K562 (cell line): ENCODE measurements around the gene ARHGEF6. TPM values are rescaled to one million over a fixed set of nuclear protein-coding genes. Genes with fewer than 3 reads are reported as not detected.
A peak's percentile ranks its signal among the peaks of the same experiment; 100 is the strongest.

Experiments
- ATAC-seq: fragments of 200-7000 bp; cut with Tn5 transposase; 3 replicates; pipeline ENCODE4 v1.9.1; 2020; ENCODE audit warnings: moderate library complexity
- BruUV-seq: library from RNA; stranded (reverse); fragments of 400-500 nt; replicated peaks from 2 replicates; lab custom pipeline; 2021; lab: Mats Ljungman, UMichigan
- CTCF ChIA-PET: fragments of 300-600 bp; formaldehyde crosslinking; extraction: SDS; loops from one replicate; lab custom pipeline; 2021; ENCODE audit warnings: low intra/inter-chr PET ratio; lab: Yijun Ruan, JAX
- POLR2A ChIA-PET: fragments of 300-600, 350-650 bp; sonication (Branson Sonifier 250); formaldehyde crosslinking; extraction: SDS; loops from one replicate; lab custom pipeline; 2021; ENCODE audit warnings: antibody characterized with exemption, inconsistent platforms; lab: Yijun Ruan, JAX
- DNase-seq, 4 experiments: peaks; one replicate each; pipeline versions ENCODE4 v3.0.0 to v3.0.0-alpha.2; 2011 to 2018; ENCODE audit warnings: low spot score in 3 of 4, mixed read lengths in 3 of 4; ENCODE audit errors: extremely low read depth in 1 of 4
- FAIRE-seq: peaks from 2 replicates; lab custom pipeline; 2011; peaks lifted over from hg19 to GRCh38; lab: Jason Lieb, UNC
- H2AFZ ChIP-seq: 2 replicates; pipeline ENCODE4 v1.6.0; 2011; ENCODE audit warnings: low read depth, low read length, control low read depth, inconsistent platforms
- H3K27ac ChIP-seq: fragments of 200-600 bp; 3 replicates; pipeline ENCODE4 v1.8.0; 2011; ENCODE audit warnings: low read depth, mild to moderate bottlenecking, control low read depth, inconsistent platforms, low read length, moderate library complexity, mixed read lengths; ENCODE audit errors: extremely low read depth
- H3K27me3 ChIP-seq, 2 experiments: fragments of 300-600 bp in 1 of 2; 2 replicates in 1 of 2; 3 replicates in 1 of 2; pipeline versions ENCODE4 v1.6.0 to v1.8.0; 2011; ENCODE audit warnings: inconsistent platforms in 2 of 2, low read length in 2 of 2, mild to moderate bottlenecking in 1 of 2, mixed read lengths in 1 of 2, moderate library complexity in 1 of 2; ENCODE audit not compliant: control insufficient read depth in 2 of 2, insufficient read depth in 2 of 2
- H3K36me3 ChIP-seq: fragments of 300-600 bp; 3 replicates; pipeline ENCODE4 v1.8.0; 2011; ENCODE audit warnings: mild to moderate bottlenecking, low read length, inconsistent platforms; ENCODE audit not compliant: control insufficient read depth, insufficient read depth
- H3K4me1 ChIP-seq, 2 experiments: fragments of 200-600 bp in 1 of 2; replicated peaks in 1 of 2; 2 replicates in 1 of 2; 3 replicates in 1 of 2; pipeline versions ENCODE4 v1.5.1 to v1.8.0; 2011; ENCODE audit warnings: inconsistent platforms in 2 of 2, low read length in 2 of 2, mild to moderate bottlenecking in 1 of 2, mixed read lengths in 1 of 2, moderate library complexity in 1 of 2; ENCODE audit not compliant: control insufficient read depth in 2 of 2, insufficient read depth in 2 of 2
- H3K4me2 ChIP-seq: 2 replicates; pipeline ENCODE4 v1.6.1; 2011; ENCODE audit warnings: low read length, control low read depth, inconsistent platforms, mixed read lengths; ENCODE audit not compliant: insufficient read depth
- H3K4me3 ChIP-seq: fragments of 200-600 bp; sonication (generic), shearing (Covaris generic); 2 replicates; pipeline ENCODE4 v1.5.1; 2016; ENCODE audit warnings: control low read depth, inconsistent platforms
- H3K79me2 ChIP-seq: fragments of 200-600 bp; 3 replicates; pipeline ENCODE4 v1.8.0; 2011; ENCODE audit warnings: low read length, inconsistent platforms; ENCODE audit not compliant: control insufficient read depth, insufficient read depth
- H3K9ac ChIP-seq, 2 experiments: 2 replicates each; pipeline versions ENCODE4 v1.6.0 to v1.6.1; 2011; ENCODE audit warnings: low read depth in 2 of 2, low read length in 2 of 2, control low read depth in 1 of 2, inconsistent platforms in 1 of 2, mild to moderate bottlenecking in 1 of 2, mixed read lengths in 1 of 2; ENCODE audit not compliant: insufficient read depth in 1 of 2
- H3K9me1 ChIP-seq: one replicate; pipeline ENCODE4 v1.6.0; 2011; ENCODE audit warnings: inconsistent platforms, mild to moderate bottlenecking, low read length, moderate library complexity; ENCODE audit not compliant: control insufficient read depth, insufficient read depth
- H3K9me3 ChIP-seq: replicated peaks from 2 replicates; pipeline ENCODE4 v1.5.1; 2011; ENCODE audit warnings: low read depth, low read length, inconsistent platforms; ENCODE audit not compliant: control insufficient read depth, insufficient read depth
- H4K20me1 ChIP-seq: replicated peaks from 2 replicates; pipeline ENCODE4 v1.6.1; 2011; ENCODE audit warnings: low read length, inconsistent platforms, mixed read lengths; ENCODE audit not compliant: control insufficient read depth, insufficient read depth
- CAMTA2 ChIP-seq: fragments of 250-450 bp; sonication (Bioruptor Pico); conservative IDR thresholded peaks from 2 replicates; pipeline ENCODE4 v1.5.1; 2022
- EZH2 ChIP-seq: IDR thresholded peaks from 2 replicates; pipeline ENCODE4 v1.6.1; 2012; ENCODE audit warnings: low read depth, mild to moderate bottlenecking, inconsistent platforms, low read length, borderline replicate concordance
- GABPB2 ChIP-seq: fragments of 250-450 bp; sonication (Bioruptor Pico); conservative IDR thresholded peaks from 2 replicates; pipeline ENCODE4 v1.5.1; 2021; ENCODE audit warnings: mild to moderate bottlenecking
- HDAC1 ChIP-seq, 2 experiments: fragments of 450-650 bp; IDR thresholded peaks; 2 replicates each; pipeline ENCODE4 v1.6.1; 2016 to 2017; ENCODE audit warnings: inconsistent platforms in 1 of 2, mild to moderate bottlenecking in 1 of 2, moderate library complexity in 1 of 2
- KLF16 ChIP-seq: IDR thresholded peaks from 2 replicates; pipeline ENCODE4 v1.6.1; 2016; ENCODE audit warnings: antibody characterized with exemption
- PYGO2 ChIP-seq: fragments of 450-650 bp; IDR thresholded peaks from 2 replicates; pipeline ENCODE4 v1.6.1; 2016; ENCODE audit warnings: mild to moderate bottlenecking, missing genetic modification characterization, moderate library complexity, missing compliant biosample characterization
- RFX5 ChIP-seq: IDR thresholded peaks from 2 replicates; pipeline ENCODE4 v1.6.1; 2011; ENCODE audit warnings: low read depth, mild to moderate bottlenecking, improper control_type of control experiment, low read length
- SLC30A9 ChIP-seq: fragments of 250-450 bp; sonication (Bioruptor Pico); IDR thresholded peaks from 2 replicates; pipeline ENCODE4 v1.8.0; 2022; ENCODE audit warnings: mild to moderate bottlenecking, moderate library complexity
- ZKSCAN1 ChIP-seq: fragments of 150-350 bp; IDR thresholded peaks from 2 replicates; pipeline ENCODE4 v1.6.1; 2016; ENCODE audit warnings: low read depth, low read length
- ZKSCAN3 ChIP-seq: fragments of 250-450 bp; sonication (Bioruptor Pico); IDR thresholded peaks from 2 replicates; pipeline ENCODE4 v1.4.0; 2020
- ZNF165 ChIP-seq: fragments of 250-450 bp; sonication (Bioruptor Pico); IDR thresholded peaks from 2 replicates; pipeline ENCODE4 v1.4.0; 2020; ENCODE audit warnings: borderline replicate concordance
- ZNF197 ChIP-seq: fragments of 200-800 bp; sonication (Bioruptor generic); IDR thresholded peaks from 2 replicates; pipeline ENCODE4 v1.6.1; 2016; ENCODE audit warnings: low read depth, missing genetic modification characterization, missing compliant biosample characterization
- ZNF263 ChIP-seq: sonication (generic); formaldehyde crosslinking; IDR thresholded peaks from 2 replicates; pipeline ENCODE4 v1.8.0; 2022; ENCODE audit warnings: mild to moderate bottlenecking, missing genetic modification reagents, borderline replicate concordance
- ZNF282 ChIP-seq: sonication (generic); formaldehyde crosslinking; IDR thresholded peaks from 2 replicates; pipeline ENCODE4 v1.8.1; 2023; ENCODE audit warnings: missing genetic modification reagents
- ZNF707 ChIP-seq: fragments of 250-450 bp; sonication (Bioruptor Pico); conservative IDR thresholded peaks from 2 replicates; pipeline ENCODE4 v1.8.0; 2022; ENCODE audit warnings: inconsistent platforms, mild to moderate bottlenecking, moderate library complexity
- WGBS: fragments of 100-300 bp; shearing (Covaris generic); methylation state at CpG from one replicate; pipeline ENCODE4 v1.1.6; 2016; ENCODE audit warnings: low coverage, mixed read lengths; ENCODE audit not compliant: insufficient coverage; ENCODE audit errors: missing lambda C conversion rate; 5-methylcytosine and 5-hydroxymethylcytosine counted together
- in situ Hi-C: fragments of 300-500 bp; cut with MboI; formaldehyde crosslinking; loops from 4 replicates; pipeline ENCODE4 v1.15.0; 2018; ENCODE audit warnings: inconsistent platforms, mixed read lengths
- intact Hi-C: fragments of 100-400 bp; cut with micrococcal nuclease; formaldehyde crosslinking; loops from 2 replicates; pipeline ENCODE4 v1.14.2; 2022
- polyA plus RNA-seq, 8 experiments: library from polyadenylated mRNA; depleted of rRNA in 4 of 8; stranded (reverse) in 5 of 8; unstranded in 3 of 8; fragments of >200 nt; fragmentation: Nextera tagmentation in 2 of 8; fragmentation: Illumina TruSeq in 1 of 8; extraction: Ambion mirVana in 2 of 8; extraction: Trizol in 1 of 8; gene quantifications; 2 replicates each; pipeline versions ENCODE4 v1.2.1 to v1.2.3, GENCODE V29; 2011 to 2014; ENCODE audit warnings: inconsistent platforms in 1 of 8, missing spikeins in 1 of 8
- total RNA-seq, 7 experiments: library from RNA; depleted of rRNA in 6 of 7; stranded (reverse); fragments of >200 nt in 6 of 7; fragmentation: Illumina TruSeq in 2 of 7; extraction: Trizol in 2 of 7; gene quantifications; 2 replicates each; pipeline versions ENCODE4 v1.2.1 to v1.2.3, GENCODE V29; 2011 to 2021; ENCODE audit warnings: low replicate concordance in 1 of 7

Gene ARHGEF6
- total and polyA plus RNA-seq, 9 of the 15 experiments (the other 6 are each of a cell fraction or from before 2014, with no cell fraction given) = 2.9 to 22.1 (median 13.3) TPM

DNA sequence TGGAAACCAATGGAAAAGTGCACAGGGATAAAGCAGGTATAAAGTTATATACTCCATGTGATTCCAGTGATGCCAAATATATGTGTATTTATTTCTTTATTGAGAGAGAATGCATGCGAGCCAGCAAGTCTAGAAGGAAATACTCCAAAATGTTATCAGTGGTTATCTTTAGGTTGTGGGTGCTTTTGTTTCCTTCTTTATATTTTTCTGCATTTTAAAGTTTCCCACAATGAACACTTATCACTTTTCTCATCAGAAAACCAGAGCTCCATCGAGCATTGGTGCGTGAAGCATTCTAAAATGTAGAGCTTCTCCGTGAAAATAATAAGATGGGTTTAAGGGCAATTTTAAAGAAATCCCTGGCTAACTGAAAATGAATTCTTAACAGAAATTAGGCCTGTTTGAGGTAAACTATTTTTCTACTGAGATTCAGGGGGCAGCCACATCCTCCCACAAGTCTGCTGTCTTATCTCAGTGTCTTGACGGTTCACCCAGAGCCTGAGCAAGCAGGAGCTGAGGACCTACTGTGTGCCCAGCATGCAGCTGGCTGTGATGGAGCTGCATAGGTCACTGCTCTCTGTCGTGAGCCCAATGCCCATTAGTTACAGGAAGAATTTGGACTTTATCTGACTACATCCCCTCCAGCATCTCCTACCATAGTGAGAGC lies 151.5 kb downstream of the ARHGEF6 start:
- intact Hi-C loops = no loop called here
- H3K36me3 ChIP-seq = no peaks in the 10 kb centered on the region
- TF ChIP-seq SLC30A9 (CRISPR knock-in tag) (no peak), ZKSCAN1 (0 out of 2 replicates have a peak, but pooled peaks have one; percentile 41)
- no peaks in the 10 kb centered on the region for H3K79me2 ChIP-seq
- ChIA-PET CTCF (no interaction called here), POLR2A (no interaction called here)
- no peak overlapping the region for H3K4me2 ChIP-seq
- 5% methylated on average over 6 of the region's 6 CpGs for WGBS
- no peak for DNase-seq
- ATAC-seq = no peak
- in situ Hi-C loops = no loop called here
- H2AFZ ChIP-seq = no peak overlapping the region
- no peaks in the 10 kb centered on the region for H4K20me1 ChIP-seq
- H3K27me3 ChIP-seq = no peaks in the 10 kb centered on the region; a peak in 1 of 5 replicates
- H3K9me1 ChIP-seq = no peaks in the 10 kb centered on the region
- H3K4me1 ChIP-seq = no peaks in the 10 kb centered on the region
- no peak overlapping the region for H3K4me3 ChIP-seq
- BruUV-seq = no TSS peak
- H3K27ac ChIP-seq = no peak overlapping the region
- H3K9ac ChIP-seq = no peak overlapping the region
- FAIRE-seq = no peak
- no peaks in the 10 kb centered on the region for H3K9me3 ChIP-seq

DNA sequence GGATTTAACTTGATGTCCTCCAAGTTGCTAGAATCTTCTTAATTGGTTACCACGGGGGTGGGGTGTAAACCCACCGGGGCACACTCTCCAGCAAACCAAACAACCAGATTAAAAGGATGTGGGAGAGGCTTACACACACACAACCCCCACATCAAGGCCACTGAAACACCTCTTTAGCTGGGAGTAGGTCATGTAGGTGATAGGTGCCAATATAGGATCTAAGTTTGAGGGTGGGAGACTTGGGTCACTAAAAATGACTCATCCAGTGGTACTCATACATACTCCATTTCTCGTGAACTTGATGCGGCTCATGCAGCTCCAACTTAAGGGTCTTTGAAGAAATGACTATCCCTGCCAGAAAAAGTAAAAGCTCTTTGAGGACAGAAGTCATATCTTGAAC lies 153.3 kb downstream of the ARHGEF6 start:
- intact Hi-C loops = no loop called here
- H3K4me1 ChIP-seq = no peaks in the 10 kb centered on the region
- POLR2A ChIA-PET = no interaction called here

More for the DNA sequence above, 153.3 kb downstream of the ARHGEF6 start:
- no peak overlapping the region for H3K9ac ChIP-seq
- no peak overlapping the region for H3K4me3 ChIP-seq
- no peaks in the 10 kb centered on the region for H3K79me2 ChIP-seq
- CTCF ChIA-PET = no interaction called here
- no peak for DNase-seq
- no peaks in the 10 kb centered on the region; a peak in 1 of 5 replicates for H3K27me3 ChIP-seq
- no peak overlapping the region for H2AFZ ChIP-seq
- no peaks in the 10 kb centered on the region for H3K9me1 ChIP-seq
- ATAC-seq = no peak
- FAIRE-seq = no peak
- no peaks in the 10 kb centered on the region for H3K36me3 ChIP-seq
- H3K27ac ChIP-seq = no peak overlapping the region
- in situ Hi-C loops = no loop called here
- no peaks in the 10 kb centered on the region for H4K20me1 ChIP-seq
- H3K4me2 ChIP-seq = no peak overlapping the region
- H3K9me3 ChIP-seq = no peaks in the 10 kb centered on the region
- no peak for TF ChIP-seq GABPB2 (CRISPR knock-in tag)
- TF ChIP-seq KLF16 = no peak
- TF ChIP-seq CAMTA2 (CRISPR knock-in tag) = no peak
- TF ChIP-seq PYGO2 (tag) = no peak
- no peak for TF ChIP-seq RFX5
- TF ChIP-seq ZNF282 (CRISPR knock-in tag) = no peak
- no peak for TF ChIP-seq ZNF197 (CRISPR knock-in tag)
- no peak for TF ChIP-seq EZH2
- no peak for TF ChIP-seq ZNF165
- no peak for TF ChIP-seq ZKSCAN3 (CRISPR knock-in tag)
- TF ChIP-seq HDAC1 (IDR thresholded peaks at IDR 0.05) = no peak
- TF ChIP-seq ZNF263 (CRISPR knock-in tag) = no peak
- TF ChIP-seq ZNF707 (CRISPR knock-in tag) = no peak
- 0% methylated on average over 4 of the region's 4 CpGs for WGBS
- no TSS peak for BruUV-seq
